Stimulated activated CD8-positive, alpha-beta memory T cell treated with anti-CD3 and anti-CD28 coated beads, Interleukin-12 subunit alpha, Interleukin-12 subunit beta, amount 100 ng/mL, for 1 hour (primary cell): Measurements from ENCODE around the gene NTM.
"Not testable (repeated sequence)": the region's sequence is repeated elsewhere in the genome, so short reads cannot be mapped to it uniquely, and the experiment has no call there.

Experiments
- DNase-seq: peaks from one replicate; pipeline ENCODE4 v3.0.0-alpha.2; 2020; ENCODE audit warnings: low read depth

NTM gene

DNA sequence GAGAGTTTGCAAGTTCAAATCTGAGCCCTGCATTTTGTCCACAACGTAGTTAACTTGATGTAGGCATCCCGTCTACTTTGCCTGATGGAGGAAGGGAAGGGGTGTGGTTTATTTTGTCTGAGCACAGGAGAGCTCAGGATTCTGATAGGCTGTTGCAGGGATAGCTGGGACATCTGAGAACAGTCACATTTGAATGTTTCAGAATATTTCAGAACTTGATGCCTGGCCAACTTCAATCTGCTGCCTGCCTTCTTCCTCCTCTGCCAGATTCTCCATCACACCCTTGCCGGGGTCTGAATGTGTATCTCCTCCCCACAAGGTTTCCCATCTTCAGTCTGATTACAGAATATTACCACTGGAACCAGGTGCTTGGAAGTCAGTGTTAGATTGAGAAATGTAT is 51.6 kb downstream of the NTM start:
- DNase-seq, result no peak

GRCh38 chr11:131422496-131422895 is 52.1 kb downstream of the NTM start:
- DNase-seq, result no peak

DNA sequence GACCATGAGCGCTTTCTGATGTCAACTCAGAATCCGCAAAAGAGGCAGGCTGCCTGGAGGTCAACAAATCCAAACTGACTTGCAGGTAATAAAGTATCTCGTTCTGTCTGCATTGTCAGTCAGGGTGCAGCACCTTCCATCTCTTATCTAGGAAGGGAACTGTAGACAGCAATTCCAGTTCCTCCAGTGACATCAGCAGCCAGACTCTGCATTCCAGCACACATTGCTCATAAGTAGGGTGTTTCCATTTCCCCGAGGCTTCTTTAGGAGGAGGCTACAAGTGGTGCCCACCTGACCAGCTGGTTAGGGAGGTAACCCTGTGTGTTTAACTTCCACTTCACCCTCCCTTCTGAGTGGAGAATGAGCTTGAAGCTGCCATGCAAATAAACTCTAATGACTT is 53.3 kb downstream of the NTM start:
- DNase-seq, result no peak

- not testable (repeated sequence) for DNase-seq
These were observed 54.0 kb downstream of the NTM start for GRCh38 chr11:131424257-131424876.

- DNase-seq, result no peak
These were observed 54.9 kb downstream of the NTM start for GRCh38 chr11:131425285-131425684.

- no peak for DNase-seq
These were observed 58.4 kb downstream of the NTM start for GRCh38 chr11:131428853-131429252.

DNA sequence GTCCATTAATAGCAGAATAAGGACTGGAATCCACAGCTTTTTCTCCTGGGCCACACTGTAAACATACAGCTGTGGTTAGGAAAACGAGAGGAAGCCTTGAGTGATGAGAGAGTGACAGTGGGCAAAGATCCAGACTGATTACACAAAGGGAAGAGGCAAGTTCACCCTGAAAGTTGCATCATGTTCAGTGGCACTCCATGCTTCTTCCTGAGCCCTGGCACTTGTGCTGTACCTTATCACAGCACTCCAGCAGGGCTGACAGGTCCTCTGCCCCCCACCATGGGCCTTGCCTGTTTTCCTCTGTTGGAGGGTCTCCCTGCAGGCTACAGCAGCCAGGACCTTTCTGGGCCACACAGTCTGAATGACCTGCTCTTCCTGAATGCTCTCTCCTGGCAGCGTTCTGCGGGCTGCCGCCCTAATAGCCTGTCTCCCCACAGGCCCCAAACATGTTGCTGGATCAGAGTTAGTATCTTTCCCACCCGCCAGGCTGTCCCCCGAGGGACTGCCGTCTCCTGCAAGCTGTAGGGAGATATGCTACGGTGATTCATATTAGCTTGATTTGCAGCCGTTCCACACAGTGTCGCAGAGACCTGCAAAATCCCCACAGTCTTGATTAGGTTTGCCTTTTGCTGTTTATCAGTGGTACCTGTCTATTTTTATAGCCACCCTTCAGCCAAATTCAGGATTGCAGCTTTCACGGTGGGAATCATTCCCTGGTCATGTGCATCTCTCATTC is 60.2 kb downstream of the NTM start:
- no peak for DNase-seq

- DNase-seq, result no peak
These were observed 70.8 kb downstream of the NTM start for GRCh38 chr11:131441051-131441810.

DNA sequence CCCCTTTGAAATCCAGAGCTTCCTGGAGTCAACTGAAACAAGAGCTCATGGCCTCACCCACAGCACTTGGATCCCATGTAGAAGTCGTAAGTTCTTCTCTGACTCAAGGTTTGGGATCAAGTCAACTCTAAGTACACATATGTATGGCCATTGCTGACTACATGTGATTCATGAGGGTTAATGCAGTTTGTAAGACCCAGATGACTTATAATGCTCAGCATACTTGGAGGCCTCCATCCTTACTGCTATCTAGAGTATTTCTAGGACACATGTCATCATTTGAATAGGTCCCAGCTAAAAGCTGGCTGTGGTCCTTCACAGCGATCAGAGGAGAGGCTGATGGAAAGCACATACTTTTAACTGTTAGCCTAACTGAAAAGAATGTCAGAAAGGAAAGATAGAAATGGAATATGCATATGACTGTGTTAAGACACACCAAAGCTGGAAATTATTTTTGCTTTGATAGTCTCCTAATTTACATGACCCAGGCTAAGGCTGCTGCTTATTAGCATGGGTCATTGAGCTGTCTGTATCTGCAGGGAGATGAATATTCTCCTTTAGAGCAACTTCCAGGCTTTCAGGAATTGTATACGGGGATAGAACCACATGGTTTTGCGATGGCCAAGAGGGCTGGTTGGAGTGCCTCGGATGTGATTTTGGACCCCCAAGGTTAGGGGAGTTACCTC is 76.3 kb downstream of the NTM start:
- DNase-seq, result no peak

GRCh38 chr11:131447277-131447815 is 76.9 kb downstream of the NTM start:
- no peak for DNase-seq

DNA sequence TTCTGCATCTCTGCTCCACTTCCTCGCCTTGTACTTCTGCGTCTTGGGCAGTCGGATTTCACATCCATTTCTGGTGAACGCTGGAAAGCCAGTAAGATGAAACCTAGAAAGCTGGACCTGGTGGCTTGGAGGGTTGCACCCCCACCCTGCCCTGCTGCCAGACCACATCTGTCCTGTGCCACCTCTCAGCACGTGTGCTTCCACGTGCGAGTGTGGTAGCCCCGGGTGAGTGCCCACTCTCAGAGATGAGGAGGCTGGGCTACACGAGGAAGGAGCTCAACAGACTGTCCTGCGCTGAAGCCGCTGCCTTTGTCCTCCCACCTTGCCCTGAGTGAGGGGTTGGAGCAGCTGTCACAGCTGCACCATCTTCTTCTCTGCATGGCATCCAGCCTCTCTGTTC is 77.5 kb downstream of the NTM start:
- DNase-seq, result no peak

DNA sequence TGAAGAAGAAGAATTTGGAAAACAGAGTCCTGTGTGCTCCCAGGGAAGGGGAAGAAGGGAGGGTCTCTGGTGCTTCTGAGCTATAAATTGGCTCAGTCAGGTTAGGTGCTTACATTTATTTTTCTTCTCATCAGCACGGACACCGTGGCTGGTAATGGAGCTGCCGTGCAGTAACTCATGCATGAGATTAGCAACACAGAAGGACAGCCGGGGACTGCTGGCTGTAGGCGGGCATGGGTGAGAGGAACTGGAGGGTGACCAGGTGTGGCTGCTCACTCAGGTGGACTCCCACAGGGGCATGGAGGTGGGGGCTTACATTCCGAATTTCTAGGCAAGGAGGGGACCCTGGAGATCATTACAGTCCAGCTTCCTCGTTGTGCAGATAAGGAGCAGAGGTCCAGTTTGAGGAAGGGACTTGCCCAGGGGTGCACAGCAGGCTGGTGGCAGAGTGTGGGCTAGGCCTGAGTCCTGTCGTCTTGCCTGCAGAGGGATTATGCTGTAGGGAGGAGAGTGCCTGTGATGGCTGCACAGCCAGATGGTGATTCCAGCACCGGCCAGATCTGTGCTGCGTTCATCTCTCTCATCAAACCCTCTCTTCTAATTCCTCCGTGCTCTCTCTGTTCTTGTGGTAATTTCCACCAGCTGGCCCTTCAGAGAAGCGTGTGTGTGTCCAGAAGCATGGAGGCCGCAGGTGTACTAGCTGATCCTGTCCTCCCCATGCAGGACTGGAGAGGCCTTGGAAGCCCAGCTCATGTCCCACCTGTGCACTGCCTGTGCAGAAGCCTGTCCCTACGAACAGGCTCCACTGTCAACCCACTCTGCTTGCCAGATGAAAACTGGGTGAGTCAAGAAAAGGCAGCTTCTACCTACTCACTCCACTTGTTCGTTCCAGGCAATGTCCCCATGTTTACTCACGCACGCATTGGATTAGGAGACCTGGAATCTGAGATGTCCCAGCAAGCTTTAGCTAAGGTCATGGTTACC is 78.9 kb downstream of the NTM start:
- no peak for DNase-seq

DNA sequence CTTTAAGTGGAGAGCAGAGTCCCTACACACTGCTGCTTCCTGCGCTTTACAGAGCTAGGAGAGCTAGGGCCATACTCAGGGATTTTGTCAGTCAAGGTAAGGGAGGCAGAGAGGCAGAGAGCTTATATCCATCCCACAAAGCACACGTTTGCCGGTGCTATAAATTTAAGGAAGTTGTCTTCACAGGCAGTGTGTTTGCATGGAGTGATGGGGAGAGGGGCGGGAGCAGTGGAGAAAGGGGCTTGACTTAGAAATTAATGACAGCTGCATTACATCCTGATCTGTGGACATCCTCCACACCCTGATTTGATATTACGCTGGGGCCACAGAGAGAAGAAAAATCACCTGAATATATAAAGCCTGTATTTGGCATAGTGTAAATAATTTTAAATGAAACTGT is 84.1 kb downstream of the NTM start:
- no peak for DNase-seq

- DNase-seq, result no peak
These were observed 84.6 kb downstream of the NTM start for GRCh38 chr11:131454989-131455388.

- DNase-seq, result no peak
These were observed 85.7 kb downstream of the NTM start for GRCh38 chr11:131455843-131456704.

GRCh38 chr11:131457163-131457562 is 86.7 kb downstream of the NTM start:
- no peak for DNase-seq

- DNase-seq, result no peak
These were observed 88.0 kb downstream of the NTM start for GRCh38 chr11:131458421-131458820.

DNA sequence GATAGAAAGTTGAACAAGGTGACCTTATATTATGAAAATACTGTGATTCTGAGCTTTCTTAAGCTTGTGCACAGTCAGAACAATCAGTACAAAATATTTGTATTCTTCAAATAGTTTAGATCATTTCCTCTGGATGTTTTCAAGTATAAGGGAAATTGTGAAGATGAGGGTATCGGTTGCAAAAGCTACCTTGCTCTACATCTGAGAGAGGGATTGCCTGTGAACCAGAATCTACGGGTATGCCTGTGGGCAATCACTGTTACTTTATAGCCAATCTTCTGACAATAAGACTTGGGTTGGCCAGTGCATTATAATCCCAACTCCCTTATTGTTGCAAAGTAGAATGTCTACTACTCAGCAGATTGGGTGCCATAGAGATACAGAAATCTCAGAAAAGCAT is 90.5 kb downstream of the NTM start:
- no peak for DNase-seq

DNA sequence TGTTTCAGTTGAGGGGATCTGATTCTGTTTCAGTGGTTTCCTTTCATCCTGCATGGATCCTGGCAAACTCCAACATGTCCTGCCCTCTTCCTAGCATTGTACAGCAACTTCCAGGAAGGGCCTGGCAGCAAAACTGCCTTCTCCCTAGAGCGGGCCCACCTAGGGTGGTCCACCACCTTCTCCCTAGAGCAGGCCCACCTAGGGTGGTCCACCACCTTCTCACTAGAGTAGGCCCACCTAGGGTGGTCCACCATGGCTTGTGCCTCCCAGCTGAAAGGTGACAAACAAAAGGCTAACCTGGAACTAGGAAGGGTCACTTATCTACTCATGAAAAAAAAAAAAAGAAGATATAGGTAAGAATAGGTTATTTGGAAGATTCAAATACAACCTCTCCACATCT is 92.2 kb downstream of the NTM start:
- no peak for DNase-seq

GRCh38 chr11:131463162-131463561 is 92.7 kb downstream of the NTM start:
- no peak for DNase-seq
